Measurements from ENCODE around the gene HFE.
"Not testable (repeated sequence)": the region's sequence is repeated elsewhere in the genome, so short reads cannot be mapped to it uniquely, and the experiment has no call there.

Gene HFE

DNA sequence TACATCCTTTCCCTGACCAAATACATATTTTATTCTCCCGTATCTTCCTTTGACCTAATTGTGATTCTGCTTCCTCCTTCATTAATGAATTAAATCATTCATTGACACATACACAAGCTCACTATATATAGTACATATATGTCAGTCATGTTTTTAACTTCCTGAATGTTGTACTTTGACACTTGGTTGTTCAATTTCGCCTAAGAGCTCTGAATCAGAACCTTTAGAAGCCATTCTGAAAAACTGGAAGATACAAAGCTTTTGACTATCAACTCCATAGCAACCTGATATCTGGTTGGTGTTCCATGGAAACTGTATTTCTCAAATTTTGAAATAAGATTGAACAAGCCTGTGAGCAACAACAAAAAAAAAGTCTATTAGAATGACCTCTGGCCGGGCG lies 27.3 kb upstream of the HFE start:
- DNase-seq, result no peak

DNA sequence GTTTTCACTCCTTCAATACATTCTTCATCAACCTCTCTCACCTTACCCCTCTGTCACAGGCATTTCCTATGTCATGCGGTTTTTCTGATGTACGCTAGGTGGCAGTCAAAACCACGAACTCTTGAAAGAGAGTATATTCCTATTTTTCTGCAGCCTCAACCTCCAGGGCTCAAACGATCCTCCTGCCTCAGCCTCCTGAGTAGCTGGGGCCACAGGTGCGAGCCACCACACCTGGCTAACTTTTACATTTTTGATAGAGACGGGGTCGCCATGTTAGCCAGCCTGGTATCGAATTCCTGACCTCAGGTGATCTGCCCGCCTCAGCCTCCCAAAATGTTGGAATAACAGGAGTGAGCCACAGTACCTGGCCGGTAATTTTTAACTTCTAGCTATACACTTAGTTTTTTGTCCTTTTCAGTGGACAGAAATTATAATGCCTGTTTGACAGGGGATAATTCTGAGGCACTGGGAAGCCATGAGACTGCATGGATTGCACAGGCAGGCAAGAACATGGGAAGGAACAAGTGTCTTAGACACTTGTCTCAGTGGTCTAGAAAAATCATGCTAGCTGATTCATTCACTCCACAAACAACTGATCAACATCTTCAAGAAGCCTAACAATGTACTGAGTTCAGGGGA lies 22.5 kb upstream of the HFE start:
- DNase-seq, result no peak

DNA sequence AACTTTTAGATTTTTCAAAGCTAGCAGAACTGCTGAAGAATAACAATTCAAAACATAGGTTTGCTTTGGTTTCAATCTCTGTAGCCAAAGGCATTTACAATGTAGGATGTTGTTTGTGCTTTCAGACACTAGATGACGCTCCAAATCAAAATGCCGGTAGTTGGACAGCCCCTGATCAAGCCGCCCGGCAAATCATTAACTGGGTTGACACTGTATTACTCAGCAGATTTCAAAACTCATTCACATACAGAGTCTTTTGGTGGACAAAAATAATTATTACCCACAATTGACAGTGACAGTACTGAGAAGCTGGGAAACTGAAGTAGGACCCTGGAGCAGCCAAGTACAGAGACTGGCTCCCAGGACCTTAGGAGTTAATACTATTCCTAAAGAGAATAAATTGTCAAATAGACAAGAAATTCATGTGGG lies 21.3 kb upstream of the HFE start:
- no peak for DNase-seq

DNA sequence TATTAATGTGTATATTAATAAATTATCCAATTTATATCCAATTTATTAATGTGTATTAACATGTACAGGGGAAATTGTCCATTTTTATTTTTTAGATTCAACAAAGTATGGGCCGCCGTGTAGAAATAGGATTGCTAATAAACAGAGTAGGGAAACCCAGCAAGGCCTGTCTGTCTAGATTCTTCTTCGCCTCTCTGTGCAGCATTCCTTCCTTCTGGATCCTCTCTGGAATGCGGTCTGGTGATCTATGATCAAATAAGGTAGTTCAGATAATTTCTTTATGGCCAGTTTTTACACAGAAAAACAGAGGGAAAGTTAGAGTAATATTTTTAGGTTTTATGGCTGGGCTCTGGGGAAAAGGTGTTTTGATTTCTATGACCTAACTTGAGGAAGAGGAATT lies 19.9 kb upstream of the HFE start:
- DNase-seq, result no peak

DNA sequence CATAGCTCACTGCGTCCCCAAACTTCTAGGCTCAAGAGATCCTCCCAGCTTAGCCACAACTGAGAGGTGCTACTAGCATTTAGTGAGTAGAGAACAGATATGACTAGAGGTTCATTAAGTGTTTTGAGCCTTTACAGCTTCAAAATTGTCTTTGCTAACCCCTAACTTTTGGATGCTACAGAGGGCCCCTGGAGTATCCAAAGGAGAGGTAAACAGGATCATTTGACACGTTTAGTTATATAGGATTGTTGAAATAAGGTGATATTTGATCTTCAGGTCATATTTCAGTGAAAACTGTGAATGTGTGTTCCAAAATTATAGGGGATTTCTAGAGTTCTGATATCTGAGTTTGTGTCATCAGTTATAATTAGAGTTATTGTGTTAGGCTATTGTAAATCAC lies 19.2 kb upstream of the HFE start:
- DNase-seq, result no peak

DNA sequence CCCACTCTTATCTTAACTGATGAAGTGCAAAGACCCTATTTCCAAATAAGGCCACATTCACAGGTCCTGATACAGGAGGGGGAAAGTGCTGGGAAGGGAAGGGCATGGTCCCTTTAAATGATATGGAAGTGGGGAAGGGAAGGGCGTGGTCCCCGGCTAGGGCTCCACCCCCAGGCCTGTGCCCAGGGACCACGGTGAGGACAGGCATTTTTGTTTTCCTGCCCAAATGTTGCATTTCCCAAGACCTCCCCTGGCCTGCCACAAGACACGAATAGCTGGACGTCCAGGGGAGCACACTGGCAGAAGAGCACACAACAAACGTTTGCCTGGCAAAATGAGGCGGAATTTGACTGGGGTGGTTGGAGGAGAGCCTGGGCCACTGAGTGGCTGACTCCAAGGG lies 16.1 kb upstream of the HFE start:
- DNase-seq, result no peak

DNA sequence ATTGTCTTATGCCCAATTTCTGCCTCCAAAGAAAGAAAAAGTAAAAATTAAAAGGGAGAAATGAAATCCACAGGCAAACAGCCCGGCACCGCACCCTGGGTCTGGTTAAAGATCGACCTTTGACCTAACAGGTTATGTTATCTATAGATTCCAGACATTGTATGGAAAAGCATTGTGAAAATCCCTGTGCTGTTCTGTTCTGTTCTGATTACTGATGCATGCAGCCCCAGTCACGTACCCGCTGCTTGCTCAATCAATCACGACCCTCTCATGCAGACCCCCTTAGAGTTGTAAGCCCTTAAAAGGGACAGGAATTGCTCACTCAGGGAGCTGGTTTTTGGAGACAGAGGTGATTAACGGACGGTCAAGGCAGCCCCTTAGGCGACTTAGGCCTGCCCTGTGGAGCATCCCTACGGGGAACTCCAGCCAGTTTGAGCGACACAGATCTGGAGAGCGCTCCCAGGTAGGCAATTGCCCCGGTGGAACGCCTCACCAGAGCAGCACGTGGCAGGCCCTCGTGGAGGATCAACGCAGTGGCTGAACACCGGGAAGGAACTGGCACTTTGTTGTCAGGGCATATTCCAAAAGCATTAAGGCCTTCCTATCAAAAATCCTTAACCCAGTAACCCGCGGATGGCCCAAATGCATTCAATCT lies 12.0 kb upstream of the HFE start:
- DNase-seq, result no peak

DNA sequence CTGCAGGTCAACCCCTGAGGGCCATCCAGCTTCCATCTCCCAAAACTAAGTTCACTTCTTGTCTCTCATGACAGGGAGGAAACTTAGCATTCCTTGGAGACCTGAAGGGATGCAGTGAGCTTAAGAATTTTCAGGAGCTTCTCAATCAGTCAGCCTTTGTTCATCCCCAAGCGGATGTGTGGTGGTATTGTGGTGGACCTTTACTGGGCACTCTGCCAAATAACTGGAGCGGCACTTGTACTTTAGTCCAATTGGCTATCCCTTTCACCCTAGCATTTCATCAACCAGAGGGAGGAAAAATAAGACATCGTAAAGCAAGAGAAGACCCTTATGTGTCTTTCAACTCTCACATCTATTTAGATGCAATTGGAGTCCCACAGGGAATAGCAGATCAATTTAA lies 9.2 kb upstream of the HFE start:
- not testable (repeated sequence) for DNase-seq

DNA sequence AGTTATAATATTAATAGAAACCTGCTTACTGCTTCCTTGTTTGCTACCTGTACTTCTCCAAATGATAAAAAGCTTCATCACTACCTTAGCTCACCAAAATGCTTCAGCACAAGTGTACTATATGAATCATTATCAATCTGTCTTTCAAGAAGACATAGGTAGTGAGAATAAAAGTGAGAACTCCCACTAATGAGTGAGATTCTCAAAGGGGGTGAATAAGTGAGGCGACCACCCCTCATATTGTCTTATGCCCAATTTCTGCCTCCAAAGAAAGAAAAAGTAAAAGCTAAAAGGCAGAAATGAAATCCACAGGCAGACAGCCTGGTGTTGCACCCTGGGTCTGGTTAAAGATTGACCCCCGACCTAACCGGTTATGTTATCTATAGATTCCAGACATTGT lies 6.1 kb upstream of the HFE start:
- not testable (repeated sequence) for DNase-seq

DNA sequence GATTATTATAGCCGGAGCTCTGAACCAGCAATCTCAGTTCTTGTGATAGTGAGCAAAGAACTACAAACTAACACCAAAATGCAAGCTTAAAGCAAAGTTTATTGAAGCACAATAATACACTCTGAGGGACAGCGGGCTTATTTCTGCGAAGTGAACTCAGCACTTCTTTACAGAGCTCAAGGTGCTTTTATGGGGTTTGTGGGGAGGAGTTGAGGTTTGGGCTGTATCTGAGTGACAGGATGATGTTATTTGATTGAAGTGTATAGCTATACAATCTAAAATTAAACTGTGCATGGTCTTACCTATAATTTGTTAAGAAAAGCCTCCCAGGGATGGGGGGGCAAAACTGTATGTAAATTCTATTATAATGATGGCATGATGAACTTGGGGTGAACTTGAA lies 1.0 kb upstream of the HFE start:
- DNase-seq, result no peak

DNA sequence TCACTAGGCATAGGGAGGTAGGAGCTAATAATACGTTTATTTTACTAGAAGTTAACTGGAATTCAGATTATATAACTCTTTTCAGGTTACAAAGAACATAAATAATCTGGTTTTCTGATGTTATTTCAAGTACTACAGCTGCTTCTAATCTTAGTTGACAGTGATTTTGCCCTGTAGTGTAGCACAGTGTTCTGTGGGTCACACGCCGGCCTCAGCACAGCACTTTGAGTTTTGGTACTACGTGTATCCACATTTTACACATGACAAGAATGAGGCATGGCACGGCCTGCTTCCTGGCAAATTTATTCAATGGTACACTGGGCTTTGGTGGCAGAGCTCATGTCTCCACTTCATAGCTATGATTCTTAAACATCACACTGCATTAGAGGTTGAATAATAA lies 1.1 kb downstream of the HFE start:
- no peak for DNase-seq

DNA sequence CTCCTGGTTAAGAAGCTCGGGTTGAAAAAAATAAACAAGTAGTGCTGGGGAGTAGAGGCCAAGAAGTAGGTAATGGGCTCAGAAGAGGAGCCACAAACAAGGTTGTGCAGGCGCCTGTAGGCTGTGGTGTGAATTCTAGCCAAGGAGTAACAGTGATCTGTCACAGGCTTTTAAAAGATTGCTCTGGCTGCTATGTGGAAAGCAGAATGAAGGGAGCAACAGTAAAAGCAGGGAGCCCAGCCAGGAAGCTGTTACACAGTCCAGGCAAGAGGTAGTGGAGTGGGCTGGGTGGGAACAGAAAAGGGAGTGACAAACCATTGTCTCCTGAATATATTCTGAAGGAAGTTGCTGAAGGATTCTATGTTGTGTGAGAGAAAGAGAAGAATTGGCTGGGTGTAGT lies 2.0 kb downstream of the HFE start:
- DNase-seq, result no peak

DNA sequence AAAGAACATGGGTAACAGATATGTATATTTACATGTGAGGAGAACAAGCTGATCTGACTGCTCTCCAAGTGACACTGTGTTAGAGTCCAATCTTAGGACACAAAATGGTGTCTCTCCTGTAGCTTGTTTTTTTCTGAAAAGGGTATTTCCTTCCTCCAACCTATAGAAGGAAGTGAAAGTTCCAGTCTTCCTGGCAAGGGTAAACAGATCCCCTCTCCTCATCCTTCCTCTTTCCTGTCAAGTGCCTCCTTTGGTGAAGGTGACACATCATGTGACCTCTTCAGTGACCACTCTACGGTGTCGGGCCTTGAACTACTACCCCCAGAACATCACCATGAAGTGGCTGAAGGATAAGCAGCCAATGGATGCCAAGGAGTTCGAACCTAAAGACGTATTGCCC lies 5.2 kb downstream of the HFE start:
- DNase-seq, result no peak

DNA sequence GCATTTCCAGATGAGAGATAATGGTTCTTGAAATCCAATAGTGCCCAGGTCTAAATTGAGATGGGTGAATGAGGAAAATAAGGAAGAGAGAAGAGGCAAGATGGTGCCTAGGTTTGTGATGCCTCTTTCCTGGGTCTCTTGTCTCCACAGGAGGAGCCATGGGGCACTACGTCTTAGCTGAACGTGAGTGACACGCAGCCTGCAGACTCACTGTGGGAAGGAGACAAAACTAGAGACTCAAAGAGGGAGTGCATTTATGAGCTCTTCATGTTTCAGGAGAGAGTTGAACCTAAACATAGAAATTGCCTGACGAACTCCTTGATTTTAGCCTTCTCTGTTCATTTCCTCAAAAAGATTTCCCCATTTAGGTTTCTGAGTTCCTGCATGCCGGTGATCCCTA lies 6.8 kb downstream of the HFE start:
- DNase-seq, result no peak

DNA sequence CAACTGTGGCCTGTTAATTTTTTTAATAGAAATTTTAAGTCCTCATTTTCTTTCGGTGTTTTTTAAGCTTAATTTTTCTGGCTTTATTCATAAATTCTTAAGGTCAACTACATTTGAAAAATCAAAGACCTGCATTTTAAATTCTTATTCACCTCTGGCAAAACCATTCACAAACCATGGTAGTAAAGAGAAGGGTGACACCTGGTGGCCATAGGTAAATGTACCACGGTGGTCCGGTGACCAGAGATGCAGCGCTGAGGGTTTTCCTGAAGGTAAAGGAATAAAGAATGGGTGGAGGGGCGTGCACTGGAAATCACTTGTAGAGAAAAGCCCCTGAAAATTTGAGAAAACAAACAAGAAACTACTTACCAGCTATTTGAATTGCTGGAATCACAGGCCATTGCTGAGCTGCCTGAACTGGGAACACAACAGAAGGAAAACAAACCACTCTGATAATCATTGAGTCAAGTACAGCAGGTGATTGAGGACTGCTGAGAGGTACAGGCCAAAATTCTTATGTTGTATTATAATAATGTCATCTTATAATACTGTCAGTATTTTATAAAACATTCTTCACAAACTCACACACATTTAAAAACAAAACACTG lies 10.1 kb downstream of the HFE start:
- DNase-seq, result no peak

DNA sequence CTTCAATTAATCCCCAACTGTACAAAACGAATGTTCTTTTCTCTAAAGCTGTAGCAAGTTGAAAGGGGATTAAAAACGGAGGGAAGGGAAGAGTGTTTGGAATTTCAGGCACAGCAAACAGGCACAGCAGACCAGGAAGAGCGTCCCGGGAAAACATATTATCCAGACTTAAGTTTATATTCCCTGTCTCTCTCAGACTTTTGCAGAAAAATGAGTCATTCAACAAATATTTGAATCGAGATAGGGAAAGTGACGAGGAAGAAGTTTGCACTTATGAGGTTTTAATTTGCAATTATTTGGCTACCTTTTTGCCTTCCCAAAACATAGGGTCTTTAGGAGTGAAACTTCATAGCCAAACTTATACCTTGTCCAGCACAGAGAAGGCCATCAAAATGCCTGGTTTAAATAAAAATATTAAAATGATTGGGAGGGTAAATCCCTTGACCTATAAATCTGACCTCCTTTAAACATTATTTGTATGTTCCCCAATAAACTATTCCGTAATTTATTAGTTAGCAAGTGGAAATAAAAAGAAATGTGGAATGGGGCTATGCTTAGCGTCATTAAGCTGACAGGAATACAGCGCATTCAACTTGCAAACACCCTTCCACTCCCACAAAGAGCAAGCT lies 16.0 kb downstream of the HFE start:
- DNase-seq, result no peak

DNA sequence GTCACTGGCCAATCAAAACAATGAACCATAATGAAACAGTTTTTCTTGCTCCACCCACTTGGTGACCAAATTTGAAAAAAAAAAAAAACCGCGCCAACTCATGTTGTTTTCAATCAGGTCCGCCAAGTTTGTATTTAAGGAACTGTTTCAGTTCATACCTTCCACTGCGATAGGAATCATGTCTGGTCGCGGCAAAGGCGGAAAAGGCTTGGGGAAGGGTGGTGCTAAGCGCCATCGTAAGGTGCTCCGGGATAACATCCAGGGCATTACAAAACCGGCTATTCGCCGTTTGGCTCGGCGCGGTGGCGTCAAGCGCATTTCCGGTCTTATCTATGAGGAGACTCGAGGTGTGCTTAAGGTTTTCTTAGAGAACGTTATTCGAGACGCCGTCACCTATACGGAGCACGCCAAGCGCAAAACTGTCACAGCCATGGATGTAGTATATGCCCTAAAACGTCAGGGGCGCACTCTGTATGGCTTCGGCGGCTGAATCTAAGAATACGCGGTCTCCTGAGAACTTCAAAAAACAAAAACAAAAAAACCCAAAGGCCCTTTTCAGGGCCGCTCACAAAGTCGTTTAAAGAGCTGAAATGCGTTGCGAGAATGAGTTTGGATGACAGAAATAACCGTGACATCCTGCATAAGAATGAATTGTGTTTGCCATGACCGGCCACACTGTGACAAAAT lies 16.7 kb downstream of the HFE start:
- peak; percentile 72 for DNase-seq

DNA sequence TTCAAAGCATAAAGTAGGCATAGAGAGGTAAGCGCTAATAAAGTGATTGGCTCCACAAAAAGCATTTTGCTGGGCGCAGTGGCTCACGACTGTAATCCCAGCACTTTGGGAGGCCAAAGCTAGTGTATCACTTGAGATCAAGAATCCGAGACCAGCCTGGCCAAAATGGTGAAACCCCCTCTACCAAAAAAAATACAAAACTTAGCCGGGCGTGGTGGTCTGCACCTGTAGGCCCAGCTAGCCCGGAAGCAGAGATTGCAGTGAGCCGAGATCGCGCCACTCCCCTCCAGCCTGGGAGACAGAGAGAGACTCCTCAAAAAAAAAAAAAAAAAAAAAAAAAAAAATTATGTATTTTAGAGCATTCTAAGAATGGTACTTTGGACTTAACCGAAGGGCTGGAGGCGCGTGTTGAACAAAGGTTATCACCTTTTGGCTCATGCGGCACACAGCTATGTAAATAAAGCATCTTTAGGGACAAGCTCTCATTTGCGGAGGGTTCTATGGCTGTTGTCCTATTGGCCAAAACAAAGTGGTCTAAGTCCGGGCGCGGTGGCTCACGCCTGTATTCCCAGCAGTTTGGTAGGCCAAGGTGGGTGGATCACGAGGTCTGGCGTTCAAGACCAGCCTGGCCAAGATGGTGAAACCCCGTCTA lies 17.4 kb downstream of the HFE start:
- DNase-seq, result no peak

DNA sequence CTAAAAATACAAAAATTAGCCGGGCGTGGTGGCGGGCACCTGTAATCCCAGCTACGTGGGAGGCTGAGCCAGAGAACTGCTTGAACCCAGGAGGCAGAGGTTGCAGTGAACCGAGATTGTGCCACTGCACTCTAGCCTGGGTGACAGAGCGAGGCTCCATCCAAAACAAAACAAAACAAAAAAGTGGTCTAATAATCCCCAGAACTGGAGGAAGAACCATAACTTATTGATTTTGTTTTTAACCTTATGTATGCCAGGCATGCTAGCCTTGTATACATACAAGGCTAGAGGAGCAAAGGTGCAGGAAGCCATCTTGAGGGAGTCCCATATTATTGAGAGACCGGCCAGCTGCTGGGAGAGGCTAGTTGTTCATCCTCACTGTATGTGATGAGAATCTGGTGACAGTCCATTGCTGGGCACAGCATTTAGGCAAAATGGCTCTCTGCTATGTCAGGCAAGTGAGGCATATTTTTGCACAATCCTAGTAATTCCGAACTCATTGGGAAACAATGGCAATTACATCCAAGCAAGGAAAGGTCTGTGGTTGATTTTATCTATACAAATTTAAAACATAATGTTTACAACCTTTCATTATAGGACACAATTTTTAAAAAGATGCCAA lies 18.0 kb downstream of the HFE start:
- DNase-seq, result no peak

DNA sequence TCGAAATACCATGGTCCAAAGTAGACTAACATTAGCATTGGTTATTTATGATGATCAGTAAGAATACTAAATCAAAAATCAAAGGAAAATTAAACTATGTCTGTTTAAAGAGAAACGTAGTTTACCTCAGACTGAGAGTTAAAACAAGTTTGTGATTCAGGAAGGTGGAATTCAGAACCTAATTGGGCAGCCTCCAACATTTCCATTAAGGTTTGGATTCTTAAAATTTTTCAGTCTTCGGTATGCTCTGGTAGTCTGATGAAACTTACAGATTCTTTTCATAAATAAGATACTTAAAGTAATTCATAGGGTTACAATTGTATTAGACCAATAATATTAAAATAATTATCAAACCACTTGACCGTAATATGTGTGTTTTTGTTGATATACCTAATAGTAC lies 18.6 kb downstream of the HFE start:
- DNase-seq, result no peak

DNA sequence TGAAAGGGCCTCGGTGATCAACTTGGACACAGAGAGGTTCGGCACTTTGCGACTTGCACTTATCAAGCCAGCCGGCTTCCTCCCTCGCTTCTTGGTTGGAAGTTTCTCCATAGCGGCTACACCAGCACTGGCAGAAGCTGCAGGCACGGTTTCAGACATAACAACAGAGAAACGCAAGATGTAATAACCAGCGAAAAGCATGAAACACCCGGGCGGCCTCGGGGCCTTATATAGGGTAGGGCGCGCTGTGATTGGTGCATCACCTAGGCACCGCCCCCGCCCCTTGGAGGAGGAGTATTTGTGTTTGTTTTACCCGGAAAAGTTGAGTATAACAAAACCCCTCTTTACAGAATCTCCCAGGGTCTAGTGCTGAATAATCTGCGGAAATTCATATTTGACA lies 20.7 kb downstream of the HFE start:
- DNase-seq, result no peak

DNA sequence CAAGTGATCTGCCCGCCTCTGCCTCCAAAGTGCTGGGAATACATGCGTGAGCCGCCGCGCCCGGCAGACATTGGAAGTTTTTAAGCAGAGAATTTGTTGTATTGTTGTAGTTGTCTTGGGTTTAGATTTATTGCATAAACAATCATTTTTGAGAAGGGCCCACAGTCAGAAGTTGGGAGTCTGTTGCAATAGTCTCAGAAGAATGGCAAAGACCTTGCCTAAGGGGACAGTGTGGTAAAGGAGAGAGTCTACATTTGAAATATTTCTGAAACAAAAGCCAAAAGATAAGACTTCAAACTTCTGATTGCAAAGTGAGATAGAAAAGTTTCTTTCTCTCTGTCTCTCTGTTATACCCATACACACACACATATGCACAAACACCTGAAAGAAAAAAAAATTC lies 22.5 kb downstream of the HFE start:
- no peak for DNase-seq

DNA sequence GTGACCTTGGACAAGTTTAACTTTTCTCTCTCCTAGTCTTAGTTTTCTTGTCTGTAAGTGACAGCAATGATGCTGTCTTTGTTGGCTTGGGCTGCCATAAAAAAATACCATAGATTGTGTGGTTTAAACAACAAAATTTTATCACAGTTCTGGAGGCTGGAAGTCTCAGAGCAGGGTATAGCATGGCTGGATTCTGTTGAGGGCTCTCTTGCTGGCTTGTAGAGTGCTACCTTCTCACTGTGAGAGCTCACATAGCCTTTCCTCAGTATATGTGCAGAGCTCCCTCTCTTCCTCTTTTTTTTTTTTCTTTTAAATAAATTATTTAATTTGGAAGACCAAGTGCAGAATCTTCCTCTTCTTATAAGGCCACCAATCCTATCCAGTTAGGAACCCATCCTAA lies 26.3 kb downstream of the HFE start:
- no peak for DNase-seq
